Testis (tissue), 3 donors: ENCODE results near the gene CLIP2. TPM values are rescaled to one million over a fixed set of nuclear protein-coding genes. Genes with fewer than 3 reads are reported as not detected.

Experiments used
- DNase-seq: peaks from one replicate; pipeline ENCODE4 v3.0.0-alpha.2; 2019
- H3K27ac ChIP-seq, 2 donors: fragments of 200-600 bp; sonication (generic); one replicate each; pipeline ENCODE4 v1.5.1; 2019
- H3K27me3 ChIP-seq: fragments of 200-600 bp; sonication (generic); one replicate; pipeline ENCODE4 v1.5.1; 2019
- H3K36me3 ChIP-seq: fragments of 200-600 bp; sonication (generic); one replicate; pipeline ENCODE4 v1.5.1; 2017; ENCODE audit warnings: low read depth; ENCODE audit errors: missing control alignments
- H3K4me1 ChIP-seq: fragments of 200-600 bp; sonication (generic); one replicate; pipeline ENCODE4 v1.5.1; 2019
- H3K4me3 ChIP-seq, 2 donors: fragments of 200-600 bp; sonication (generic); one replicate each; pipeline ENCODE4 v1.5.1; 2017 to 2019
- H3K9me3 ChIP-seq: fragments of 200-600 bp; sonication (generic); one replicate; pipeline ENCODE4 v1.5.1; 2017
- POLR2A ChIP-seq: fragments of 450-650 bp; IDR thresholded peaks from one replicate; pipeline ENCODE4 v1.6.1; 2017; ENCODE audit warnings: antibody characterized with exemption, mild to moderate bottlenecking, moderate library complexity
- WGBS, 2 donors: methylation state at CpG; one replicate each; pipeline ENCODE4 v1.1.5; 2018; 5-methylcytosine and 5-hydroxymethylcytosine counted together
- intact Hi-C: fragments of 100-400 bp; cut with DNase I; formaldehyde crosslinking; loops from one replicate; pipeline ENCODE4 v1.15.1; 2023; ENCODE audit warnings: low total_unique reads
- polyA plus RNA-seq: library from polyadenylated mRNA; stranded (reverse); fragments of 350-450 nt; fragmentation: Illumina TruSeq; extraction: RNeasy Lipid Tissue Mini Kit (QIAGEN cat#74804); gene quantifications from one replicate; pipeline ENCODE4 v1.2.3, GENCODE V29; 2014; ENCODE audit warnings: low read depth, low replicate concordance; ENCODE audit not compliant: insufficient read depth
- total RNA-seq, 2 donors: library from RNA; depleted of rRNA; stranded (reverse); fragments of >200 nt; gene quantifications; one replicate each; pipeline ENCODE4 v1.2.3, GENCODE V29; 2016
- TF ChIP-seq, protein P1 (sequence below), 3 experiments: fragments of 450-650 bp in 2 of 3; fragments of 200-600 bp in 1 of 3; sonication (generic) in 1 of 3; IDR thresholded peaks; one replicate each; pipeline ENCODE4 v1.5.1; 2016 to 2019; ENCODE audit warnings: antibody characterized with exemption in 3 of 3, mild to moderate bottlenecking in 2 of 3, moderate library complexity in 1 of 3

CLIP2 gene
- total and polyA plus RNA-seq, 3 donors from 2014 or later: 8.5 to 19.8 (median 16.5) TPM

DNA sequence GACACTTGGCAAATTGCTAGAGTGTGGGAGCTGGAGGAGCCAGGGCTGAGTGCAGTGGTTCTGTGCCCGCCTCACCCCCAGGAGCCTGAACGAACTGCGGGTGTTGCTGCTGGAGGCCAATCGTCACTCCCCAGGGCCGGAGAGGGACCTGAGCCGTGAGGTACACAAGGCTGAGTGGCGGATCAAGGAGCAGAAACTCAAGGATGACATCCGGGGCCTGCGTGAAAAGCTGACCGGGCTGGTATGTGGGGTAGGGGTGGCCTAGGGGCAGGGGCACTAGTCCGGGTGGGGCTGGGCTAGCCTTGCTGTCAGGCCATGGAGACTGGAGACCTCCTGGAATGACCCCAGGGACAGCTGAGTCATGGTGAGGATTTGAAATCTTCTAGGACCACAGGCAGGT is 107.8 kb downstream of the CLIP2 start:
- Histone ChIP-seq H3K4me3 (no peak overlapping the region), H3K27me3 (no peaks in the 10 kb centered on the region), H3K27ac (no peak overlapping the region), H3K4me1 (no peaks in the 10 kb centered on the region), H3K36me3 (no peaks in the 10 kb centered on the region), H3K9me3 (no peaks in the 10 kb centered on the region)
- intact Hi-C loops: no loop called here
- DNase-seq: no peak
- TF ChIP-seq POLR2A: no peak
- TF ChIP-seq, protein P1, sequence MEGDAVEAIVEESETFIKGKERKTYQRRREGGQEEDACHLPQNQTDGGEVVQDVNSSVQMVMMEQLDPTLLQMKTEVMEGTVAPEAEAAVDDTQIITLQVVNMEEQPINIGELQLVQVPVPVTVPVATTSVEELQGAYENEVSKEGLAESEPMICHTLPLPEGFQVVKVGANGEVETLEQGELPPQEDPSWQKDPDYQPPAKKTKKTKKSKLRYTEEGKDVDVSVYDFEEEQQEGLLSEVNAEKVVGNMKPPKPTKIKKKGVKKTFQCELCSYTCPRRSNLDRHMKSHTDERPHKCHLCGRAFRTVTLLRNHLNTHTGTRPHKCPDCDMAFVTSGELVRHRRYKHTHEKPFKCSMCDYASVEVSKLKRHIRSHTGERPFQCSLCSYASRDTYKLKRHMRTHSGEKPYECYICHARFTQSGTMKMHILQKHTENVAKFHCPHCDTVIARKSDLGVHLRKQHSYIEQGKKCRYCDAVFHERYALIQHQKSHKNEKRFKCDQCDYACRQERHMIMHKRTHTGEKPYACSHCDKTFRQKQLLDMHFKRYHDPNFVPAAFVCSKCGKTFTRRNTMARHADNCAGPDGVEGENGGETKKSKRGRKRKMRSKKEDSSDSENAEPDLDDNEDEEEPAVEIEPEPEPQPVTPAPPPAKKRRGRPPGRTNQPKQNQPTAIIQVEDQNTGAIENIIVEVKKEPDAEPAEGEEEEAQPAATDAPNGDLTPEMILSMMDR (IDR thresholded peaks at IDR 0.05): no peak
- WGBS, 2 donors: 91 to 95% methylated on average over 11 of the region's 11 CpGs

DNA sequence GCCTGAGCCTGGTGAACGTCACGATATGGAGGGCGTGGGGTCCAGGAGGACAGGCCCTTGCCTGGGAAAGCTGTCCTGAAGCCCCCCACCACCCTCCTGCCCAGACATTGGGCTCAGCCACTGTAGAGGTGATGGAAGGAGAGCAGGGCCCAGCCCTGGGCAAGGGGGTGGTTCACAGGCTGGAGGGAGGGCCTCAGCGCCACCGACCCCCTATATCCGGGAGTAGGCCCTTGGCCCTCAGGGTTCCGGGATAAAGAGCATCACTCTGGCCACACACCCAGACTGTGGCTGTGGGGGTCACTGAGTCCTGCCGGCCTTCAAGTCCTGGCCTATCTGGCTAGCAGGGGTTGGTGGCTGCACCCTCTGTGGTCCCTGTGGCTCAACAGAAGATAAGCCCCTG is 109.2 kb downstream of the CLIP2 start:
- H3K4me1 ChIP-seq: no peaks in the 10 kb centered on the region
- intact Hi-C loops: no loop called here
- no peak overlapping the region for H3K27ac ChIP-seq
- H3K9me3 ChIP-seq: no peaks in the 10 kb centered on the region
- no peak overlapping the region for H3K4me3 ChIP-seq
- 90 to 100% methylated on average over 4 to 7 of the region's 8 CpGs for WGBS, 2 donors
- TF ChIP-seq, protein P1 (IDR thresholded peaks at IDR 0.05): no peak
- TF ChIP-seq POLR2A: no peak
- no peak for DNase-seq
- no peaks in the 10 kb centered on the region for H3K27me3 ChIP-seq
- H3K36me3 ChIP-seq: no peaks in the 10 kb centered on the region

DNA sequence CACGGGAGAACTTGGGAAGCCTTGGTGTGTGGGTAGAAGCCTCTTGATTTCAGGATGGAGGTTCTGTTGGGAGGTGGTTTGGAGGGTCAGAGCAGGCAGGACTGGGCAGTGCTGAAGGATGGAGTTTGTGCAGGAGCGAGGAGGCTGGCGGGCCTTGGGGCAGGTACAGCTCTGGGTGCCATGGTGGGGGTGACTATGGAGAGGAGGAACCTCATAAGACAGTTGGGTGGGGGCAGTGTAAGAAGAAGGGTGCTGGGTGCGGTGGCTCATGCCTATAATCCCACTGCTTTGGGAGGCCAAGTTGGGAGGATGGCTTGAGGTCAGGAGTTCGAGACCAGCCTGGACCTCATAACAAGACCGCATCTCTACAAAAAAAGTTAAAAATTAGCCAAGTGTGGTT is 109.8 kb downstream of the CLIP2 start:
- no peaks in the 10 kb centered on the region for H3K4me1 ChIP-seq
- WGBS, 2 donors: 71 to 92% methylated on average over 6 of the region's 6 CpGs
- no peak overlapping the region for H3K27ac ChIP-seq
- no peaks in the 10 kb centered on the region for H3K27me3 ChIP-seq
- TF ChIP-seq POLR2A: no peak
- TF ChIP-seq, protein P1 (IDR thresholded peaks at IDR 0.05): no peak
- no peak for DNase-seq
- intact Hi-C loops: no loop called here
- no peak overlapping the region for H3K4me3 ChIP-seq
- no peaks in the 10 kb centered on the region for H3K36me3 ChIP-seq
- H3K9me3 ChIP-seq: no peaks in the 10 kb centered on the region

DNA sequence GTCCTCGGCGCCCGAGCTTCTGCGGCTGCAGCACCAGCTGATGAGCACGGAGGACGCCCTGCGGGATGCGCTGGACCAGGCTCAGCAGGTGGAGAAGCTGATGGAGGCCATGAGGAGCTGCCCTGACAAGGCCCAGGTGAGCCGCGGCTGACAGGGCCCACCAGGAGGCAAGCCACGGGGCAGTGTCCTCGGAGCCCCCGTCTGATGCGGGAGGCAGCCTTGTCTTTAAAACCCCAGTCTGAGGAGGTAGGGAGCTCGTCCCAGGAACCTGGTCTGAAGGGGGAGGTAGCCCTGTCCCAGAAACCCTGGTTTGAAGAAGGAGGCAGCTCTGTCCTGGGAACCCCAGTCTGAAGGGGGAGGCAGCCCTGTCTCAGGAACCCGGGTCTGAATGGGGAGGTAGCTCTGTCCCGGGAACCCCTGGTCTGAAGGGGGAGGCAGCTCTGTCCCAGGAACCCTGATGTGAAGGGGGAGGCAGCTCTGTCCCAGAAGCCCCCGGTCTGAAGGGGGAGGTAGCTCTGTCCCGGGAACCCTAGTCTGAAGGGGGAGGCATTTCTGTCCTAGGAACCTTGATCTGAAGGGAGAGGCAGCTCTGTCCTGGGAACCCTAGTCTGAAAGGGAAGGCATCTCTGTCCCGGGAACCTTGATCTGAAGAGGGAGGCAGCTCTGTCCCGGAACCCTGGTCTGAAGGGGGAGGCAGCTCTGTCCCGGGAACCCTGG is 111.4 kb downstream of the CLIP2 start:
- DNase-seq: no peak
- Histone ChIP-seq H3K9me3 (no peaks in the 10 kb centered on the region), H3K4me1 (no peaks in the 10 kb centered on the region), H3K36me3 (no peaks in the 10 kb centered on the region), H3K27ac (no peak overlapping the region), H3K4me3 (no peak overlapping the region), H3K27me3 (no peaks in the 10 kb centered on the region)
- no peak for TF ChIP-seq POLR2A
- TF ChIP-seq, protein P1 (IDR thresholded peaks at IDR 0.05): no peak
- intact Hi-C loops: loop anchor here (5.0 to 10.0 kb wide), 2 partner anchors 193 to 336 kb away; no protein-coding TSS in a partner anchor
- 82% methylated on average over 21 to 22 of the region's 22 CpGs for WGBS, 2 donors
